GM11168 (cell line): ENCODE data around the gene PPCDC.

Experiments
- in situ Hi-C: fragments of 300-500 bp; cut with MboI; formaldehyde crosslinking; loops from one replicate; pipeline ENCODE4 v1.12.0; 2022; ENCODE audit warnings: low sequenced_read_pairs; ENCODE audit not compliant: unreplicated experiment

The PPCDC gene

GRCh38 chr15:75042730-75043508, 19.5 kb downstream of the PPCDC start:
- in situ Hi-C loops, result no loop called here

GRCh38 chr15:75043509-75044257, 20.3 kb downstream of the PPCDC start:
- in situ Hi-C loops, result no loop called here

- in situ Hi-C loops, result no loop called here
Measured at GRCh38 chr15:75044258-75044878, 21.0 kb downstream of the PPCDC start.

GRCh38 chr15:75045332-75046015, 22.1 kb downstream of the PPCDC start:
- in situ Hi-C loops, result no loop called here

GRCh38 chr15:75048394-75048793, 25.0 kb downstream of the PPCDC start:
- in situ Hi-C loops, result no loop called here

GRCh38 chr15:75049392-75049791, 26.0 kb downstream of the PPCDC start:
- in situ Hi-C loops, result no loop called here

- in situ Hi-C loops, result no loop called here
Measured at GRCh38 chr15:75050283-75050682, 26.9 kb downstream of the PPCDC start.

GRCh38 chr15:75051191-75051608, 27.8 kb downstream of the PPCDC start:
- in situ Hi-C loops, result no loop called here

- in situ Hi-C loops, result no loop called here
Measured at GRCh38 chr15:75051711-75052110, 28.3 kb downstream of the PPCDC start.

GRCh38 chr15:75052972-75053747, 29.8 kb downstream of the PPCDC start:
- in situ Hi-C loops, result no loop called here

GRCh38 chr15:75053748-75054125, 30.3 kb downstream of the PPCDC start:
- in situ Hi-C loops, result no loop called here

GRCh38 chr15:75054172-75054897, 30.9 kb downstream of the PPCDC start:
- in situ Hi-C loops, result no loop called here

- in situ Hi-C loops, result no loop called here
Measured at GRCh38 chr15:75056036-75056435, 32.6 kb downstream of the PPCDC start.

- in situ Hi-C loops, result no loop called here
Measured at GRCh38 chr15:75058127-75058905, 34.9 kb downstream of the PPCDC start.

GRCh38 chr15:75059607-75060006, 36.2 kb downstream of the PPCDC start:
- in situ Hi-C loops, result no loop called here

GRCh38 chr15:75061272-75061671, 37.9 kb downstream of the PPCDC start:
- in situ Hi-C loops, result no loop called here

GRCh38 chr15:75062706-75063105, 39.3 kb downstream of the PPCDC start:
- in situ Hi-C loops, result no loop called here

GRCh38 chr15:75063338-75063737, 39.9 kb downstream of the PPCDC start:
- in situ Hi-C loops, result no loop called here

- in situ Hi-C loops, result no loop called here
Measured at GRCh38 chr15:75063889-75064288, 40.5 kb downstream of the PPCDC start.
